Spleen (tissue), 7 donors: Measurements from ENCODE around the gene IL33.

ENCODE experiments used
- POLR2AphosphoS5 ChIP-seq, 3 donors: sonication (generic); formaldehyde crosslinking; IDR thresholded peaks; one replicate each; pipeline ENCODE4 v1.5.1; 2017; ENCODE audit warnings: antibody characterized with exemption in 3 of 3
- TF ChIP-seq, protein P1 (sequence below), 11 experiments: fragments of 200-600 bp in 7 of 11; fragments of 450-650 bp in 4 of 11; sonication (generic) in 4 of 11; IDR thresholded peaks in 8 of 11; conservative IDR thresholded peaks in 3 of 11; 1 replicate in 7 of 11; 2 replicates in 4 of 11; pipeline versions ENCODE4 v1.4.0 to v1.8.0; 2016 to 2021; ENCODE audit warnings: antibody characterized with exemption in 11 of 11, inconsistent platforms in 4 of 11, mild to moderate bottlenecking in 1 of 11
- donor health status: DM: no; HTN: no; CAD: no; lungs with moderate emphysema.
- donor health status: DM: no; HTN: no; CAD: no.
- donor health status: DM: no; HTN: no; CAD: no.

DNA sequence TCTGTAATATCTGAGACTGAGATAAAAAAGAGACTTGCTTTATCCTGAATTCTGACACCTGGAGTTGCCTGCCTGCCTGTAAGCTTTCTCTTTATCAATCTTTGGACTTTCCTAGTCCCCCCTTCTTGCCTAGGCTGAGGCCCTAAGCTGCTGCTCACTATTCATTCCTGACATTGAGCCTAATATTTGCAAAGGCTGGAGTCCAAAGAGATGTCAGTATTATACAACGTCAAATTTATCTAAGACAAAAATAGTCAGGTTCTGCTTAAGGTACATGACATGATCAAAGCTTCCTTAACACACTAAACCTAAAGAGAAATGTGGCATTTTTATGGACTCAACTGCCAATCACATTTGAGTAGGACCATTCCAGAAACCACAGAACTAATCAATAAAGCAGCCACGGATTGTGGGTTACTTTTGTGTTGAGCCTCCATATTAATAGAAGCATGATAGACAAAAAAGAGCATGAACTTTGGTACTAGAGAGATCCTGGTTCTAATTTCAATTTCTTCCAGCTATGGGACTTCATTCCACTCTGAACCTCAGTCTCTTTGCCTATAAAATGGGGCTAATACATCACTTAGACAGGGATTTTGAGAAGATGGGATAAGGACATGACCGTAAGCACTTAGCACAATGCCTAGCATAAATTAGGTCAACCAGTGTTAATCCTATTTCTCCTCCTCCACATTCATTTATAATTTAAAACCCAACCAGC is 56.1 kb downstream of the IL33 start:
- TF ChIP-seq, protein P1, sequence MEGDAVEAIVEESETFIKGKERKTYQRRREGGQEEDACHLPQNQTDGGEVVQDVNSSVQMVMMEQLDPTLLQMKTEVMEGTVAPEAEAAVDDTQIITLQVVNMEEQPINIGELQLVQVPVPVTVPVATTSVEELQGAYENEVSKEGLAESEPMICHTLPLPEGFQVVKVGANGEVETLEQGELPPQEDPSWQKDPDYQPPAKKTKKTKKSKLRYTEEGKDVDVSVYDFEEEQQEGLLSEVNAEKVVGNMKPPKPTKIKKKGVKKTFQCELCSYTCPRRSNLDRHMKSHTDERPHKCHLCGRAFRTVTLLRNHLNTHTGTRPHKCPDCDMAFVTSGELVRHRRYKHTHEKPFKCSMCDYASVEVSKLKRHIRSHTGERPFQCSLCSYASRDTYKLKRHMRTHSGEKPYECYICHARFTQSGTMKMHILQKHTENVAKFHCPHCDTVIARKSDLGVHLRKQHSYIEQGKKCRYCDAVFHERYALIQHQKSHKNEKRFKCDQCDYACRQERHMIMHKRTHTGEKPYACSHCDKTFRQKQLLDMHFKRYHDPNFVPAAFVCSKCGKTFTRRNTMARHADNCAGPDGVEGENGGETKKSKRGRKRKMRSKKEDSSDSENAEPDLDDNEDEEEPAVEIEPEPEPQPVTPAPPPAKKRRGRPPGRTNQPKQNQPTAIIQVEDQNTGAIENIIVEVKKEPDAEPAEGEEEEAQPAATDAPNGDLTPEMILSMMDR (IDR thresholded peaks at IDR 0.05 in 8 of 11, conservative IDR thresholded peaks at IDR 0.05 in 3 of 11) = no peak
- no peak for TF ChIP-seq POLR2AphosphoS5 (IDR thresholded peaks at IDR 0.05)
